SK-N-SH treated with all-trans-retinoic acid at 6 μM for 48 hours (cell line): ENCODE results near the gene SLTM.

Experiments
- ATAC-seq: fragments of 200-7000 bp; cut with Tn5 transposase; 3 replicates; pipeline ENCODE4 v1.9.1; 2020; ENCODE audit warnings: mild to moderate bottlenecking, moderate library complexity
- ARNTL ChIP-seq: fragments of 450-650 bp; formaldehyde crosslinking; IDR thresholded peaks from 2 replicates; pipeline ENCODE4 v1.5.0; 2020; ENCODE audit warnings: low read depth, mild to moderate bottlenecking, moderate library complexity, borderline replicate concordance
- BACH2 ChIP-seq: fragments of 250-450 bp; sonication (Bioruptor Pico); IDR thresholded peaks from 2 replicates; pipeline ENCODE4 v1.9.0; 2021; ENCODE audit warnings: mild to moderate bottlenecking, borderline replicate concordance
- CSDC2 ChIP-seq: fragments of 250-450 bp; sonication (Bioruptor Pico); IDR thresholded peaks from 2 replicates; pipeline ENCODE4 v1.5.0; 2020; ENCODE audit warnings: mild to moderate bottlenecking, moderate library complexity
- ESRRG ChIP-seq: fragments of 250-450 bp; sonication (Bioruptor Pico); IDR thresholded peaks from 2 replicates; pipeline ENCODE4 v1.6.1; 2021; ENCODE audit warnings: mild to moderate bottlenecking
- GLIS3 ChIP-seq: fragments of 250-450 bp; sonication (Bioruptor Pico); IDR thresholded peaks from 2 replicates; pipeline ENCODE4 v1.5.0; 2020; ENCODE audit warnings: mild to moderate bottlenecking, moderate library complexity
- ISL1 ChIP-seq: fragments of 250-450 bp; sonication (Bioruptor Pico); IDR thresholded peaks from 2 replicates; pipeline ENCODE4 v2.1.2; 2022; ENCODE audit warnings: mild to moderate bottlenecking, moderate library complexity
- OSR1 ChIP-seq: fragments of 250-450 bp; sonication (Bioruptor Pico); IDR thresholded peaks from 2 replicates; pipeline ENCODE4 v1.8.0; 2022; ENCODE audit warnings: moderate library complexity, mild to moderate bottlenecking, inconsistent platforms
- PPARA ChIP-seq: fragments of 250-450 bp; sonication (Bioruptor Pico); IDR thresholded peaks from 2 replicates; pipeline ENCODE4 v1.5.0; 2020; ENCODE audit warnings: mild to moderate bottlenecking, borderline replicate concordance
- RARB ChIP-seq: fragments of 250-450 bp; sonication (Bioruptor Pico); IDR thresholded peaks from 2 replicates; pipeline ENCODE4 v1.8.0; 2021; ENCODE audit warnings: mild to moderate bottlenecking, moderate library complexity
- SNAI2 ChIP-seq: fragments of 250-450 bp; sonication (Bioruptor Pico); IDR thresholded peaks from 2 replicates; pipeline ENCODE4 v1.5.0; 2020; ENCODE audit warnings: mild to moderate bottlenecking, moderate library complexity
- TCF4 ChIP-seq: fragments of 250-450 bp; sonication (Bioruptor Pico); IDR thresholded peaks from 2 replicates; pipeline ENCODE4 v1.8.0; 2021; ENCODE audit warnings: mild to moderate bottlenecking, moderate library complexity, borderline replicate concordance
- TOX ChIP-seq: fragments of 250-450 bp; sonication (Bioruptor Pico); IDR thresholded peaks from 2 replicates; pipeline ENCODE4 v1.8.0; 2021; ENCODE audit warnings: mild to moderate bottlenecking, moderate library complexity, borderline replicate concordance
- ZFP3 ChIP-seq: fragments of 250-450 bp; sonication (Bioruptor Pico); IDR thresholded peaks from 2 replicates; pipeline ENCODE4 v1.5.0; 2020; ENCODE audit warnings: mild to moderate bottlenecking, moderate library complexity
- ZNF565 ChIP-seq: fragments of 450-650 bp; formaldehyde crosslinking; conservative IDR thresholded peaks from 2 replicates; pipeline ENCODE4 v1.5.0; 2020; ENCODE audit warnings: low read depth, mild to moderate bottlenecking, moderate library complexity
- ZNF70 ChIP-seq: fragments of 450-650 bp; formaldehyde crosslinking; IDR thresholded peaks from 2 replicates; pipeline ENCODE4 v1.5.0; 2020; ENCODE audit warnings: mild to moderate bottlenecking, moderate library complexity
- ZNF8 ChIP-seq: fragments of 450-650 bp; formaldehyde crosslinking; IDR thresholded peaks from 2 replicates; pipeline ENCODE4 v1.5.0; 2020; ENCODE audit warnings: mild to moderate bottlenecking, moderate library complexity
- TF ChIP-seq, protein P1 (sequence below): fragments of 250-450 bp; sonication (Bioruptor Pico); IDR thresholded peaks from 2 replicates; pipeline ENCODE4 v1.8.0; 2021; ENCODE audit warnings: low read depth, mild to moderate bottlenecking, moderate library complexity, borderline replicate concordance
- TF ChIP-seq, protein P2 (sequence below): fragments of 250-450 bp; sonication (Bioruptor Pico); IDR thresholded peaks from 2 replicates; pipeline ENCODE4 v1.5.1; 2020; ENCODE audit warnings: low read depth, mild to moderate bottlenecking, moderate library complexity
- TF ChIP-seq, protein P3 (sequence below): fragments of 250-450 bp; sonication (Bioruptor Pico); IDR thresholded peaks from 2 replicates; pipeline ENCODE4 v1.5.1; 2021; ENCODE audit warnings: mild to moderate bottlenecking, moderate library complexity
- TF ChIP-seq, protein P4 (sequence below): fragments of 250-450 bp; sonication (Bioruptor Pico); IDR thresholded peaks from 2 replicates; pipeline ENCODE4 v1.8.0; 2020; ENCODE audit warnings: mild to moderate bottlenecking, moderate library complexity, borderline replicate concordance

SLTM gene

DNA sequence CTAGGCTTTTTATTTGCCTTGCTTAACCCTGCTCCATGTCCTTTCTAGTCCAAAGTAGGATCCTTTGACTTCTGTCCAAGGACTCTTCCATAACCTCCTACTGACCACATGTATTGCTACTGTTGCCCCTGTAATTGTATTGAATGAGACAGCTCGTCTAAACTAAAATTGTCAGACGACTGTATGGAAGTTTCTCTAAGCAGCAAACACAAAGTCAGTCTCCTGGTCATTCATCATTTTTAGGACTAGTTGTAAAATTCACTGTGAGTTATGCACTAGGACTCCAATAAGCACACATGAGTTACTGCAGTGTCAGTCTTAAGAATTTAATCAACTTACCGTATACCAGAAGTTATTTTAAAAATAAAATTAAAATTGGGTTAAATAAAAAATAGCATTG lies 32.8 kb downstream of the SLTM start:
- no peak for ATAC-seq
- TF ChIP-seq ESRRG (CRISPR knock-in tag) = no peak
- TF ChIP-seq ZNF565 = no peak
- TF ChIP-seq ARNTL = no peak
- TF ChIP-seq, protein P1, sequence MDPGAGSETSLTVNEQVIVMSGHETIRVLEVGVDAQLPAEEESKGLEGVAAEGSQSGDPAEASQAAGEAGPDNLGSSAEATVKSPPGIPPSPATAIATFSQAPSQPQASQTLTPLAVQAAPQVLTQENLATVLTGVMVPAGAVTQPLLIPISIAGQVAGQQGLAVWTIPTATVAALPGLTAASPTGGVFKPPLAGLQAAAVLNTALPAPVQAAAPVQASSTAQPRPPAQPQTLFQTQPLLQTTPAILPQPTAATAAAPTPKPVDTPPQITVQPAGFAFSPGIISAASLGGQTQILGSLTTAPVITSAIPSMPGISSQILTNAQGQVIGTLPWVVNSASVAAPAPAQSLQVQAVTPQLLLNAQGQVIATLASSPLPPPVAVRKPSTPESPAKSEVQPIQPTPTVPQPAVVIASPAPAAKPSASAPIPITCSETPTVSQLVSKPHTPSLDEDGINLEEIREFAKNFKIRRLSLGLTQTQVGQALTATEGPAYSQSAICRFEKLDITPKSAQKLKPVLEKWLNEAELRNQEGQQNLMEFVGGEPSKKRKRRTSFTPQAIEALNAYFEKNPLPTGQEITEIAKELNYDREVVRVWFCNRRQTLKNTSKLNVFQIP = no peak
- TF ChIP-seq RARB (CRISPR knock-in tag) = no peak
- no peak for TF ChIP-seq ZFP3 (CRISPR knock-in tag)
- TF ChIP-seq ZNF8 (CRISPR knock-in tag) = no peak
- TF ChIP-seq, protein P2, sequence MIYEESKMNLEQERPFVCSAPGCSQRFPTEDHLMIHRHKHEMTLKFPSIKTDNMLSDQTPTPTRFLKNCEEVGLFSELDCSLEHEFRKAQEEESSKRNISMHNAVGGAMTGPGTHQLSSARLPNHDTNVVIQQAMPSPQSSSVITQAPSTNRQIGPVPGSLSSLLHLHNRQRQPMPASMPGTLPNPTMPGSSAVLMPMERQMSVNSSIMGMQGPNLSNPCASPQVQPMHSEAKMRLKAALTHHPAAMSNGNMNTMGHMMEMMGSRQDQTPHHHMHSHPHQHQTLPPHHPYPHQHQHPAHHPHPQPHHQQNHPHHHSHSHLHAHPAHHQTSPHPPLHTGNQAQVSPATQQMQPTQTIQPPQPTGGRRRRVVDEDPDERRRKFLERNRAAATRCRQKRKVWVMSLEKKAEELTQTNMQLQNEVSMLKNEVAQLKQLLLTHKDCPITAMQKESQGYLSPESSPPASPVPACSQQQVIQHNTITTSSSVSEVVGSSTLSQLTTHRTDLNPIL = no peak
- TF ChIP-seq, protein P3, sequence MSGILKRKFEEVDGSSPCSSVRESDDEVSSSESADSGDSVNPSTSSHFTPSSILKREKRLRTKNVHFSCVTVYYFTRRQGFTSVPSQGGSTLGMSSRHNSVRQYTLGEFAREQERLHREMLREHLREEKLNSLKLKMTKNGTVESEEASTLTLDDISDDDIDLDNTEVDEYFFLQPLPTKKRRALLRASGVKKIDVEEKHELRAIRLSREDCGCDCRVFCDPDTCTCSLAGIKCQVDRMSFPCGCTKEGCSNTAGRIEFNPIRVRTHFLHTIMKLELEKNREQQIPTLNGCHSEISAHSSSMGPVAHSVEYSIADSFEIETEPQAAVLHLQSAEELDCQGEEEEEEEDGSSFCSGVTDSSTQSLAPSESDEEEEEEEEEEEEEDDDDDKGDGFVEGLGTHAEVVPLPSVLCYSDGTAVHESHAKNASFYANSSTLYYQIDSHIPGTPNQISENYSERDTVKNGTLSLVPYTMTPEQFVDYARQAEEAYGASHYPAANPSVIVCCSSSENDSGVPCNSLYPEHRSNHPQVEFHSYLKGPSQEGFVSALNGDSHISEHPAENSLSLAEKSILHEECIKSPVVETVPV = no peak
- TF ChIP-seq TOX (CRISPR knock-in tag) = no peak
- no peak for TF ChIP-seq CSDC2 (CRISPR knock-in tag)
- no peak for TF ChIP-seq OSR1 (CRISPR knock-in tag)
- TF ChIP-seq SNAI2 = no peak

DNA sequence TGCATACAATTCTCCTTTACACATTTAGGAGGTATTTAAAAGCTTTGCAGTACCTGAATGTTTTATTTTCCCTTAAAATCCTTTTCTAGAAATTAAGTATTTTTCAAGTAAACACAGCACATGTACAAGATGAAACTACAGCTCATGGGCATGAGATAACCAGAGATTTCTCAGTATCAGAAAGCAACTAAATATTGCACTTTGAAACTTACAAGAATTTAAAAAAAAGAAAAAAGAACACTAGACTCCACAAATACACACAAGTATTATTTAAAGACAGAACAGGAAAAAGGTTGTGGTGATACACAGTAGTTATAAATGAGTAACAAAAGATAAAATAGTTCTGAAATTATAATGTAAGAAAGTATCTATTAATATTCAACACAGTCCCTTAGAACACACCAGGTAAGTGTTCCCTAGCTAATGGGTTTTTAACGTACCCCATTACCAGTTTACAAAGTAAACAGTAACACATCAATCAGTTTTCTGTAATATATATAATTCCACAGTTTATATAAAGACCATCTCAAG lies 35.3 kb downstream of the SLTM start:
- TF ChIP-seq TOX (CRISPR knock-in tag) (no peak), ZNF70 (CRISPR knock-in tag) (no peak), ZNF8 (CRISPR knock-in tag) (no peak), PPARA (CRISPR knock-in tag) (no peak), OSR1 (CRISPR knock-in tag) (no peak), ESRRG (CRISPR knock-in tag) (no peak), GLIS3 (CRISPR knock-in tag) (no peak), SNAI2 (no peak), ARNTL (no peak), TCF4 (CRISPR knock-in tag) (no peak)
- TF ChIP-seq, protein P2 = no peak
- TF ChIP-seq, protein P3 = no peak

GRCh38 chr15:58889363-58889762 lies 44.1 kb downstream of the SLTM start:
- ATAC-seq = no peak
- no peak for TF ChIP-seq TOX (CRISPR knock-in tag)
- no peak for TF ChIP-seq CSDC2 (CRISPR knock-in tag)
- no peak for TF ChIP-seq OSR1 (CRISPR knock-in tag)
- TF ChIP-seq ISL1 (CRISPR knock-in tag) = no peak
- TF ChIP-seq ZFP3 (CRISPR knock-in tag) = no peak
- no peak for TF ChIP-seq TCF4 (CRISPR knock-in tag)
- TF ChIP-seq BACH2 (CRISPR knock-in tag) = no peak
- TF ChIP-seq, protein P3 = no peak
- TF ChIP-seq, protein P4, sequence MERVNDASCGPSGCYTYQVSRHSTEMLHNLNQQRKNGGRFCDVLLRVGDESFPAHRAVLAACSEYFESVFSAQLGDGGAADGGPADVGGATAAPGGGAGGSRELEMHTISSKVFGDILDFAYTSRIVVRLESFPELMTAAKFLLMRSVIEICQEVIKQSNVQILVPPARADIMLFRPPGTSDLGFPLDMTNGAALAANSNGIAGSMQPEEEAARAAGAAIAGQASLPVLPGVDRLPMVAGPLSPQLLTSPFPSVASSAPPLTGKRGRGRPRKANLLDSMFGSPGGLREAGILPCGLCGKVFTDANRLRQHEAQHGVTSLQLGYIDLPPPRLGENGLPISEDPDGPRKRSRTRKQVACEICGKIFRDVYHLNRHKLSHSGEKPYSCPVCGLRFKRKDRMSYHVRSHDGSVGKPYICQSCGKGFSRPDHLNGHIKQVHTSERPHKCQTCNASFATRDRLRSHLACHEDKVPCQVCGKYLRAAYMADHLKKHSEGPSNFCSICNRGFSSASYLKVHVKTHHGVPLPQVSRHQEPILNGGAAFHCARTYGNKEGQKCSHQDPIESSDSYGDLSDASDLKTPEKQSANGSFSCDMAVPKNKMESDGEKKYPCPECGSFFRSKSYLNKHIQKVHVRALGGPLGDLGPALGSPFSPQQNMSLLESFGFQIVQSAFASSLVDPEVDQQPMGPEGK (CRISPR knock-in tag) = no peak
- no peak for TF ChIP-seq ZNF565
- TF ChIP-seq ZNF8 (CRISPR knock-in tag) = no peak
- TF ChIP-seq, all 23 proteins: peak for 0

More for the DNA sequence above, 35.3 kb downstream of the SLTM start:
- ATAC-seq = no peak
